GM12891 (cell line): Measurements from ENCODE around the gene IFT20.

ENCODE experiments used
- POLR2A ChIP-seq: IDR thresholded peaks from 2 replicates; pipeline ENCODE4 v1.6.1; 2011; ENCODE audit warnings: low read depth, low read length, control low read depth
- POU2F2 ChIP-seq: IDR thresholded peaks from 2 replicates; pipeline ENCODE4 v1.6.1; 2011; ENCODE audit warnings: low read depth, mild to moderate bottlenecking, control low read depth, low read length, moderate library complexity
- TAF1 ChIP-seq: IDR thresholded peaks from 2 replicates; pipeline ENCODE4 v1.6.1; 2011; ENCODE audit warnings: low read depth, low read length, control low read depth

DNA sequence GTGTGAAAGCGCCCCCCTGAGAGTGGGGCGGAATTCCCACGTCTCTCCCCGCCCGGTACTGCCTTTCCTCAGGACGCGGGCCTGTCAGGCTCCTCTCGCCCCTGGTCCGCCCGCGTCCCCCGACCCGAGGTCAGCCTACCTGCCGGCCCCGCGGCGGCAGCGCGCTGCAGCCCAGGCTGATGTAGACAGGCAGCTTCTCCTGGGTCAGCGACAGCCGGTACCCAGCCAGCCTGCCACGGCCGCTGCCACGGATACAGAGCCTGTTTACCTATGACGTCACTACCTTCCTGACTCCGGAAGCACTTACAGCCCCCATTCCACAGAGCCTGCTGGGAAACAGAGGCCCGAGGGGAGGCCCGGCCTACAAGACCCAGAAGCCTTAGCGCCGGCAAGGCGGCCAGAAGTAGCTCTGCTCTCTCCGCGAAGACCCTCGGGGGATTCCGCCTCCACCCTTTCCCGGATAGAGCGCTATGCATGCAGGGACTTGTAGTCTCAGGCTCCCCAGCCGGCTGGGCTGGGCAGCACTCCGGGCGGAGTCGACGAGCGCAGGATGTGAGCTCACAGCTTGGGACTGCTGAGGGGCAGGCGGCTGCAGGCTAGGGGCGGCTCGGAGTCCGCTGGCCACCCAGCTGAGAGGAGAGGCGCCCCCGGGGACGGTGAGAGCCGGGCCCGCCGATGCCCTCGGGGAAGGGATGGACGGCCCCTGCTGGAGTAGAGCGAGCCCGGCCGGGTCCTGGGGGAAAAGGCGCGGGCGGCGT is at the start of gene IFT20, which contains the start of gene TNFAIP1:
- no peak for TF ChIP-seq TAF1
- TF ChIP-seq POU2F2 = peak; percentile 80; the same call in 1 of the 2 replicates
- TF ChIP-seq POLR2A = no peak
